Ishikawa (cell line): ENCODE data around the gene DCAF17.

Source experiments
- CEBPB ChIP-seq: IDR thresholded peaks from 2 replicates; pipeline ENCODE4 v1.6.1; 2012
- CREB1 ChIP-seq: IDR thresholded peaks from 2 replicates; pipeline ENCODE4 v1.6.1; 2012; ENCODE audit warnings: low read depth
- EGR1 ChIP-seq: IDR thresholded peaks from 2 replicates; pipeline ENCODE4 v1.6.1; 2012
- EP300 ChIP-seq: IDR thresholded peaks from 2 replicates; pipeline ENCODE4 v1.6.1; 2012; ENCODE audit warnings: borderline replicate concordance
- FOXM1 ChIP-seq: IDR thresholded peaks from 2 replicates; pipeline ENCODE4 v1.6.1; 2012; ENCODE audit warnings: low read depth, borderline replicate concordance
- MAX ChIP-seq: IDR thresholded peaks from 2 replicates; pipeline ENCODE4 v1.6.1; 2012
- NFIC ChIP-seq: IDR thresholded peaks from 2 replicates; pipeline ENCODE4 v1.6.1; 2012
- RAD21 ChIP-seq: IDR thresholded peaks from 2 replicates; pipeline ENCODE4 v1.6.1; 2012; ENCODE audit warnings: low read depth
- TAF1 ChIP-seq: IDR thresholded peaks from 2 replicates; pipeline ENCODE4 v1.6.1; 2012; ENCODE audit warnings: low read depth, mild to moderate bottlenecking
- TCF12 ChIP-seq: IDR thresholded peaks from 2 replicates; pipeline ENCODE4 v1.6.1; 2012; ENCODE audit warnings: low read depth
- TEAD4 ChIP-seq: IDR thresholded peaks from 2 replicates; pipeline ENCODE4 v1.6.1; 2012
- YY1 ChIP-seq: IDR thresholded peaks from 2 replicates; pipeline ENCODE4 v1.6.1; 2012; ENCODE audit warnings: low read depth
- ZBTB7A ChIP-seq: IDR thresholded peaks from 2 replicates; pipeline ENCODE4 v1.6.1; 2012; ENCODE audit warnings: low read depth
- TF ChIP-seq, protein P1 (sequence below): IDR thresholded peaks from 2 replicates; pipeline ENCODE4 v1.6.1; 2012
- TF ChIP-seq, protein P2 (sequence below): IDR thresholded peaks from 2 replicates; pipeline ENCODE4 v1.6.1; 2012; ENCODE audit warnings: low read depth, mild to moderate bottlenecking

Gene DCAF17

GRCh38 chr2:171470129-171470528, 36.1 kb downstream of the DCAF17 start:
- no peak for TF ChIP-seq YY1
- TF ChIP-seq, protein P1, sequence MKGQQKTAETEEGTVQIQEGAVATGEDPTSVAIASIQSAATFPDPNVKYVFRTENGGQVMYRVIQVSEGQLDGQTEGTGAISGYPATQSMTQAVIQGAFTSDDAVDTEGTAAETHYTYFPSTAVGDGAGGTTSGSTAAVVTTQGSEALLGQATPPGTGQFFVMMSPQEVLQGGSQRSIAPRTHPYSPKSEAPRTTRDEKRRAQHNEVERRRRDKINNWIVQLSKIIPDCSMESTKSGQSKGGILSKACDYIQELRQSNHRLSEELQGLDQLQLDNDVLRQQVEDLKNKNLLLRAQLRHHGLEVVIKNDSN: no peak

- TF ChIP-seq TCF12: no peak
- TF ChIP-seq ZBTB7A: no peak
- no peak for TF ChIP-seq MAX
- TF ChIP-seq RAD21: no peak
- TF ChIP-seq TEAD4: no peak
- no peak for TF ChIP-seq CREB1
- TF ChIP-seq EGR1: no peak
- TF ChIP-seq FOXM1: no peak
- TF ChIP-seq, protein P2, sequence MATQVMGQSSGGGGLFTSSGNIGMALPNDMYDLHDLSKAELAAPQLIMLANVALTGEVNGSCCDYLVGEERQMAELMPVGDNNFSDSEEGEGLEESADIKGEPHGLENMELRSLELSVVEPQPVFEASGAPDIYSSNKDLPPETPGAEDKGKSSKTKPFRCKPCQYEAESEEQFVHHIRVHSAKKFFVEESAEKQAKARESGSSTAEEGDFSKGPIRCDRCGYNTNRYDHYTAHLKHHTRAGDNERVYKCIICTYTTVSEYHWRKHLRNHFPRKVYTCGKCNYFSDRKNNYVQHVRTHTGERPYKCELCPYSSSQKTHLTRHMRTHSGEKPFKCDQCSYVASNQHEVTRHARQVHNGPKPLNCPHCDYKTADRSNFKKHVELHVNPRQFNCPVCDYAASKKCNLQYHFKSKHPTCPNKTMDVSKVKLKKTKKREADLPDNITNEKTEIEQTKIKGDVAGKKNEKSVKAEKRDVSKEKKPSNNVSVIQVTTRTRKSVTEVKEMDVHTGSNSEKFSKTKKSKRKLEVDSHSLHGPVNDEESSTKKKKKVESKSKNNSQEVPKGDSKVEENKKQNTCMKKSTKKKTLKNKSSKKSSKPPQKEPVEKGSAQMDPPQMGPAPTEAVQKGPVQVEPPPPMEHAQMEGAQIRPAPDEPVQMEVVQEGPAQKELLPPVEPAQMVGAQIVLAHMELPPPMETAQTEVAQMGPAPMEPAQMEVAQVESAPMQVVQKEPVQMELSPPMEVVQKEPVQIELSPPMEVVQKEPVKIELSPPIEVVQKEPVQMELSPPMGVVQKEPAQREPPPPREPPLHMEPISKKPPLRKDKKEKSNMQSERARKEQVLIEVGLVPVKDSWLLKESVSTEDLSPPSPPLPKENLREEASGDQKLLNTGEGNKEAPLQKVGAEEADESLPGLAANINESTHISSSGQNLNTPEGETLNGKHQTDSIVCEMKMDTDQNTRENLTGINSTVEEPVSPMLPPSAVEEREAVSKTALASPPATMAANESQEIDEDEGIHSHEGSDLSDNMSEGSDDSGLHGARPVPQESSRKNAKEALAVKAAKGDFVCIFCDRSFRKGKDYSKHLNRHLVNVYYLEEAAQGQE: no peak
- no peak for TF ChIP-seq YY1
- TF ChIP-seq NFIC: no peak
- TF ChIP-seq, protein P1: no peak
- TF ChIP-seq TAF1: no peak
- no peak for TF ChIP-seq EP300
Observed at GRCh38 chr2:171475979-171476378, 42.0 kb downstream of the DCAF17 start.

DNA sequence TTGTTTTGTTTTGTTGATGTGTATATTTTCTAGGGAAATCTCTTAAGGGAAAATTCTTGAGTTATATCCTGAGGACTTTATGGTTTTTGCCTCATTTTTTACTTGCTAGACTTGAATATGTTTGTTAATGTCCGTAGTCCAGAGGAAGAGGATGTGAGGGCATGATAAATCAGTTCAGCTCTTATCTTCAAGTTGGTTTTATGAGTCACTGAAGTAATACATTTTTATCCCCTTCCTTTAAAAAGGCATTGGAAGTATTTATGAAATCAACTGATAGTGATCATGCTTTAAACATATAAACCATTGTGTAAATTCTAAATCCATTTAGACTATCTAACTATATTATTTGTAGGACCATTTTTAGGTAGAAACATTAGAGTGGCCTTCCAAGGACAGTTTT, 44.3 kb downstream of the DCAF17 start:
- TF ChIP-seq TAF1 (no peak), TEAD4 (no peak), EGR1 (no peak), ZBTB7A (no peak), FOXM1 (no peak), CREB1 (no peak), EP300 (no peak), TCF12 (no peak), NFIC (no peak), RAD21 (no peak), MAX (no peak), CEBPB (no peak), YY1 (no peak)
- TF ChIP-seq, protein P1: no peak
- TF ChIP-seq, protein P2: no peak

DNA sequence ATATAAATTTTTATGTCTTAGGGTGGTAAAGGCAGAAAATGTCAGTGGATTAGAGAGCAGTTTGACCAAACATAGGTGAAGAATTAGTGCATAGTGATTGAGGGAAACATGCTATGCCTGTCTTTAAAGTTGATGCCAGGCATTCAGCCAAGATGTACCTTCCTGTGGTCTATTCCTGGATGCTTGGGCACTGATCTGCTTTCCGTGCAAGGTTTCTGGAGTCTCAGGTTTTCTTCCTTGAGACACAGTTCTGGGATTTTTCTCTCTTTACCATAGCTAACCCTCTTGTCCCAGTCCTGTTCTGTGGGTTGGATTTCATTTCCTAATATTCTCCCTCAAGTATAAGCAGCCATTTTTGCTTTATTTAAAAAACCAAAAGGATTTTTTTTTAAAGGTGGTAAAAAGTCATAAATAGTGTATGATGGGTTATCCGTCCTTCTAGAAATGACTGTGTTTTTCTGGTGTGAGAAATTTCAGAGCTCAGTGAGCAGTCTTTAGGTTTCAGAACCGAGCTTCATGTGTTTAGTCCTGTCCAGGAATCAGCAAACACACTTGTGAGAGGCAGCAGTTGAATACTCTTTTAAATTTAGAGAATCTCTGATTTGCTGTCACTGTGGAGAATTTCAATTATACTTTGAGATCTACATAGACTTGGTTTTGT, 45.3 kb downstream of the DCAF17 start:
- TF ChIP-seq RAD21 (no peak), TCF12 (no peak), EGR1 (no peak), NFIC (no peak), YY1 (no peak), MAX (no peak), CREB1 (no peak)
- TF ChIP-seq, protein P1: no peak
- TF ChIP-seq, protein P2: no peak
